ENCODE data around the gene HSPB6.
A peak's percentile ranks its signal among the peaks of the same experiment; 100 is the strongest.

HSPB6 gene

GRCh38 chr19:35713904-35714495, 42.8 kb downstream of the HSPB6 start:
- DNase-seq, result no peak

- no peak for DNase-seq
Measured at GRCh38 chr19:35713506-35713850, 43.4 kb downstream of the HSPB6 start.

- no peak for DNase-seq
Measured at GRCh38 chr19:35712567-35713505, 44.0 kb downstream of the HSPB6 start.

GRCh38 chr19:35710784-35711723, 45.8 kb downstream of the HSPB6 start:
- DNase-seq, result peak; percentile 9

GRCh38 chr19:35708391-35708790, 48.4 kb downstream of the HSPB6 start:
- no peak for DNase-seq
